ENCODE data around the gene SGCE.

GRCh38 chr7:94595717-94596116, 60.2 kb downstream of the SGCE start:
- TF ChIP-seq CTCF (IDR thresholded peaks at IDR 0.05) = no peak
- no peak for TF ChIP-seq EZH2phosphoT487 (IDR thresholded peaks at IDR 0.05)

All from neural progenitor cell (in vitro differentiated cells).